ENCODE measurements around the gene POU2F1.

The POU2F1 gene

DNA sequence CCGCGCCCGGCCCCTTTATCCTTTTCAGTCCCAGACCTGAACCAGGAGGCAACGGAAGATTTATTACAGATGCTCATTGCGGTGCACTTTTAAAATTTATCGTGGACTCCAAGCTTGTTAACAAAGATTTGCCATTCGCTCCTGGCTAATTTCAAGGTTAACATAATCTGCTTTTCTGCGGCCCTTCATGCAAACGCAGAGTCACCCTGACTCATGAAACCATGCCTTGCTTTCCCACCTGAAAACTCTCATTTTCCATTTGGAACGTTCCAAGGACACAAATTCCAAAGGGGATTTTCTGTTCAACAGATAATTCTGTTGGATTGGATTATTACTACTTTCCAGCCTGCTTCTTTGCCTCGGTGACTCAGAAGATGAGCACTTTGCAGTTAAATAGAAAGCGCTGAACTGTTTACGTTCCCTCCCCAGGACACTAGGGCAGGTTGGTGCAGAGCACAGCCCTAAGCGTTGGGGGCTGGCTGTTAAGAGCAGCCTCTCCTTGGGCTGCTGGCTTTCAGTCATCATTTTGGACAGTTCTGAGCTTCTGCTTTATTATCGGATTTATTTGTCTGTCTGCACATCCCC, 246.5 kb downstream of the POU2F1 start:
- no peak for DNase-seq (ENCODE audit: low read depth in 2 of 2)

GRCh38 chr1:167467752-167468151, 247.1 kb downstream of the POU2F1 start:
- DNase-seq (ENCODE audit: low read depth in 2 of 2) = no peak

DNA sequence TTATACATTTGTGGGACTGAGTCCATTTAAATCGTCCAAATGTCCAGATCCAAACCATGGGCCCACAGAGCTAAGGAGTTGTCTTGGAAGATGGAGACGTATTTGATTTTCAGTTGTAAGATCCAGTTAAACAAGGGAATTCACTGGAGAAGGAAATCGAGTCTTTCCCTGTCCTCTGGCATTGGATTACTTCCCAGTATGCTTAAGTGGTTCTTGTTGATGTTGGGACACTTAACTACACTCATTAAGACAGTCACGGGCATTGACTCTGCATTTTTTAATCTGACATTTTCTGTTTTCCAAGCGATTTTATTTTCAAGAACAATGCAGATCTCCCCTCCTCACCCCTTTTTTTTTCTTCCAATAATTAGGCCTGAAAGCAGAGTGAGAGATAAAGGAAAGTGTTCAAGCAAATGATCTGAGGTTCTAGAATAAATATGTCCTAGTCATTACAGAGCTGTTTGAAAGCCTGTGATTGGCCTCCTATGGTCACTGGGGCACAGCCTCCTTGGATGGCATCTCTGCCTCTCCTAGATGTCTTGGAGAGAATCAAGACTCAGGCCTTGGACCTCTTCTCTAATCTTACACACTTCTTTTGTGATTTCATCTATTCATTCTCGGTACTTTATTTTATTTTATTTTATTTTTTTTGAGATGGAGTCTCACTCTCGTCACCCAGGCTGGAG, 248.7 kb downstream of the POU2F1 start:
- DNase-seq (ENCODE audit: low read depth in 2 of 2) = no peak

GRCh38 chr1:167471568-167471967, 250.9 kb downstream of the POU2F1 start:
- DNase-seq (ENCODE audit: low read depth in 2 of 2) = no peak

- DNase-seq (ENCODE audit: low read depth in 2 of 2) = no peak
These were observed 252.3 kb downstream of the POU2F1 start for GRCh38 chr1:167472752-167473521.

GRCh38 chr1:167473761-167474160, 253.1 kb downstream of the POU2F1 start:
- no peak for DNase-seq (ENCODE audit: low read depth in 2 of 2)

DNA sequence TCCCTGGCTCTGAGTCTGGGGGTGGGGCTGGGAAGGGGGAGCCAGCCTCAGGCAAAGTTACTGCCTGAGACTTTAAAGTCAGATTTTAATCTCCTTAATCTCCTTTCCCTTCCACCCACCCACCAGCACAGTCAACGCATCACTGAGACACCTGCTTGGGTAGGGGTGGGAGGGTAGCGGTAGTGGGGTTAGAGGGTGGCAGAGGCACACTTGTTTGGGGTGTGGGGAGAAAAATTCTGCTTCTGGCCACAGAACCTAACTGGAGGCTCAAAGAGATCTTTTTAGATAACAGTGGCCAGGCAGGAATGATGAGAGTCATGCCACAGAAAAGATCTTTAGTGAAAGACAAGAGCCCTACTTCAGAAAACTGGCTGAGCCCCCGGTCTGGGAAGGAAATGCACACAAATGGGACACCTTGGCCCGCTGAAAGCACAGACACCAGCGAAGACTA, 253.5 kb downstream of the POU2F1 start:
- DNase-seq (ENCODE audit: low read depth in 2 of 2) = no peak

DNA sequence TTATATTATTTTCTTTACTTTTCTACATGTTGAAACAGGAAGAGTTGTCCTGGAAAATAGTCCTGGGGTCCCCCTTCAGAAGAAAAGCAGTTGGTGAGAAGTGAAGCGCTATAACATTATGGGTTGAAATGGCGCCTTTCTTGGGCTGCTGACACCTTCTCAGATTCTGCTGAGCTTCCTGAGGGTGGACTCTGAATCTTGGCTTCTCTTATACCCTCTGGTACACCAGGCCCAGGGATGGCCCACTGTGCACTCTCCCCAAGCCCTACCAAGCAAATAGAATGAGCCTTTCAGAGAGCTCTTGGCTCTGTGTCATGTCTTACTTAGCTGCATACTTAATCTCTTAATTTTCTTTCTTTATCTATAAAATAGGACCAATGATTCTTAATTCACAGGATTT, 255.4 kb downstream of the POU2F1 start:
- DNase-seq (ENCODE audit: low read depth in 2 of 2) = no peak
